IPS DF 6.9 (cell line): ENCODE measurements around the gene POU2F2.

Source experiments
- DNase-seq: peaks from one replicate; pipeline ENCODE4 v3.0.0-alpha.2; 2013; ENCODE audit warnings: low read depth, low spot score
- H3K27ac ChIP-seq: one replicate; pipeline ENCODE4 v1.5.1; 2013; ENCODE audit warnings: low read length, control low read depth
- H3K27me3 ChIP-seq: 2 replicates; pipeline ENCODE4 v1.6.1; 2013; ENCODE audit warnings: mild to moderate bottlenecking, low read length; ENCODE audit not compliant: control insufficient read depth, insufficient read depth
- H3K36me3 ChIP-seq: 2 replicates; pipeline ENCODE4 v1.6.1; 2013; ENCODE audit warnings: low read length; ENCODE audit not compliant: control insufficient read depth, insufficient read depth
- H3K4me1 ChIP-seq: 2 replicates; pipeline ENCODE4 v1.6.1; 2013; ENCODE audit warnings: low read length; ENCODE audit not compliant: control insufficient read depth, insufficient read depth
- H3K4me3 ChIP-seq: 2 replicates; pipeline ENCODE4 v1.5.1; 2013; ENCODE audit warnings: mild to moderate bottlenecking, low read length
- H3K9me3 ChIP-seq: 2 replicates; pipeline ENCODE4 v1.6.1; 2013; ENCODE audit warnings: low read length, inconsistent platforms; ENCODE audit not compliant: control insufficient read depth, insufficient read depth
- WGBS: extraction: QIAGEN DNeasy Blood & Tissue Kit; methylation state at CpG from one replicate; pipeline ENCODE4 v1.1.7; 2013; ENCODE audit warnings: mixed read lengths, missing lambda C conversion rate; ENCODE audit not compliant: insufficient read length, insufficient coverage; 5-methylcytosine and 5-hydroxymethylcytosine counted together

POU2F2 gene

DNA sequence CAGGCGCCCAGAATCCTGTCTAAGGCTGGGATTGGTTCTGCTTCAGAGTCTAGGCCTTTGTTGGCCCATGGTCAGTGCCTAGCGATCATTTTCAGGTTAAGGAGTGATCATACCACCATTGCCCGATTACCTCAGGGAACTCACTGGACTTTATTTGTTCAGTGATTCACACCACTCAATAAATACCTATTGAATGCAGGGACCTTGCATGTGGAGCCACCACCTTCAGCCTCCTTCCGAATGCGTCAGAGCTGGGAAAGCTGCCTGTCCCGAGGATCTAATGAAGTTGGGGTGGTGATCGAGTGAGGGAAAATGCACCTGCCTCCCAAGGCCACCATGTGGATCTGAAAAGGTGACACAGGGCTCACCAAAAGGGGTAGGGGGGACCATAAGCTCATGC lies 40.0 kb upstream of the POU2F2 start:
- DNase-seq: no peak
- Histone ChIP-seq H3K27ac (no peak overlapping the region), H3K9me3 (no peaks in the 10 kb centered on the region), H3K27me3 (peaks cover 16% of the 10 kb centered on the region), H3K4me1 (no peaks in the 10 kb centered on the region), H3K36me3 (no peaks in the 10 kb centered on the region), H3K4me3 (no peak overlapping the region)
- WGBS: no CpG with 5 or more reads among the region's 7 CpGs

DNA sequence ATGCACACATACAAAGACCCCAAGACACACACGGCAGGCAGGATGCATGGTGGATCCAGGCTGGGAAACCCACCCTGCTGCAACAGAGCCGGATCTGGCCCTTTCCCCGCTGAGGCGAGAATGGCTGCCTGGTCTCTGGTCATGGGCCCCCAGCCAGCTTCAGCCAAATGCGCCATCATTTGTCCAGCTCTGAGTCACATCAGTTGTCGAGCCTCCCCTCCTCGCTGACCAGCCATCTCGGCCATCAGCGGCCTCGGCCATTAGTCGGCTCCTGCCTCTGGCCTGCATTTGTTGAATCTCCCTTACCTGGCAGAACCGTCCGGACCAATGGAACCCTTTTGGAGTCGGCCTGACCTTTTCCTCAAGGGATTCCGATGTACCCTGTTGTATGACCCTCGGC lies 38.5 kb upstream of the POU2F2 start:
- H3K9me3 ChIP-seq: no peaks in the 10 kb centered on the region
- no peak overlapping the region for H3K27ac ChIP-seq
- no peak for DNase-seq
- H3K4me1 ChIP-seq: no peaks in the 10 kb centered on the region
- peaks cover 9% of the 10 kb centered on the region for H3K27me3 ChIP-seq
- H3K36me3 ChIP-seq: no peaks in the 10 kb centered on the region
- WGBS: no CpG with 5 or more reads among the region's 16 CpGs
- no peak overlapping the region for H3K4me3 ChIP-seq

DNA sequence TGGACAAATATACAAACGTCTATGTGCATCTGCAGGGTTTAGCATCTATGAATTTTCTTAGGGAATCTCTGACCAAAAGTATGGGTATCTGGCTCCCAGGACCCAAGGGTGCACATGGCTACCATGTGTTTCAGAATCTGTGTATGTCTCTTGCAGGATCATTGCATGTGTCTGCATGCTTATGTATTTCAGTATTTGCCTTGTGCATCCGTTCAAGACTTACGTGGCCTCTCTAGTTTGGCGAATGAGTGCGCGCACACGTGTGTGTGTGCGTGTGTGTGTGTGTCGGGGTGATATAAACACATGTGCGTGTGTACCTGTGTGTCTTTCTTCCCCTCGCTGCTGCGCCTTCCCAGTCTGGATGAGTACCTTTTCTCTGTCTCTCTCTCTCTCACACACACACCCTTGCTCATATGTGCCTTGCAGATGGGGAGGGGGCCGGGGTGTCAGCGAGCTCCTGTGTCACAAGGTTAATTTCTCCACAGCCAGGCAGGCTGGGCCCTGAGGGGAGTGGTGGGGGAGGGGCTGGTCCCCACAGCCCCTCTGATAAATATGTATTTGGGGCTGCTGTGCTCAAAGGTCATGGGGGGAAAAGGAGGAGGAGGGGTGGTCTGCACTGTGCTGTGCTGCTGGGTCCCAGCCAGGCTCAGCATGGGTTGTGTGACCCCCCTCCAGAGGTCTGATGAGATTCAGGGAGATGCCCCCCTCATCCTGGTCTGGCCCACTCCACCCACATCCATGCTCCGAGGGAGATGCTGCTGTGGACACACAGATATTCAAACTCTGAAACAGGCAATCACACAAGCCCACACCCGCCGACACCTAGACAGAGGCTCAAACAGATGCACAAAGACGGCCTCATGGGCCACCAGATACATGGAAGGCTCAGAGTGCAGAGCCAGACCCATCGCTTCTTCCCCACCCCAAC lies 37.5 kb upstream of the POU2F2 start:
- WGBS: no CpG with 5 or more reads among the region's 19 CpGs
- no peak for DNase-seq

GRCh38 chr19:42168206-42168605 lies 36.0 kb upstream of the POU2F2 start:
- no CpG with 5 or more reads among the region's 3 CpGs for WGBS
- no peaks in the 10 kb centered on the region for H3K4me1 ChIP-seq
- H3K27ac ChIP-seq: no peak overlapping the region
- H3K36me3 ChIP-seq: no peaks in the 10 kb centered on the region
- H3K4me3 ChIP-seq: no peak overlapping the region
- DNase-seq: no peak
- no peaks in the 10 kb centered on the region for H3K9me3 ChIP-seq
- no peaks in the 10 kb centered on the region for H3K27me3 ChIP-seq

More for the DNA sequence above, 37.5 kb upstream of the POU2F2 start:
- H3K36me3 ChIP-seq: no peaks in the 10 kb centered on the region
- no peak overlapping the region for H3K4me3 ChIP-seq
- no peak overlapping the region for H3K27ac ChIP-seq
- peaks cover under 1% of the 10 kb centered on the region; the same call in 1 of the 2 replicates for H3K27me3 ChIP-seq
- no peaks in the 10 kb centered on the region for H3K4me1 ChIP-seq
- H3K9me3 ChIP-seq: no peaks in the 10 kb centered on the region

DNA sequence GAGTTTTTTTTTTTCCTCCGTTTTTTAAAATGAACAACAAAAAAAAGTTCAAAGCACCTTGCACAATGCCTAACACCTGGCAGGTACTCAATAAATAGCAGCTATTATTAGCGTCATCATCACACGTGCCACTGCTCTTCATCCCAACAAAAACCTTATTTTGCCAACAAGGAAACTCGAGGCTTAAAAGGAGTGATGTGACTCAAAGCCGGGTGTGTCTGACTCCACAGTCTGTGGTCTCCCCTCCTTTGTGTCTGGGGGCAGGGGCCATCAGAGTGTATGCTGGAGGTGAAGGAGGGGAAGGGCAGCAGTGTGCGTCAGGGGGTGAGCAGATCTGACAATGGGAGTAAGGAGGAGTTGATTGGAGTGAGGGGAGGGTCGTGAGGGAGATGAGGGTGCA lies 34.1 kb upstream of the POU2F2 start:
- H3K27me3 ChIP-seq: no peaks in the 10 kb centered on the region
- no peak for DNase-seq
- no peak overlapping the region for H3K27ac ChIP-seq
- no peaks in the 10 kb centered on the region for H3K36me3 ChIP-seq
- no peaks in the 10 kb centered on the region for H3K9me3 ChIP-seq
- H3K4me1 ChIP-seq: no peaks in the 10 kb centered on the region
- WGBS: 100% methylated on average over 2 of the region's 7 CpGs
- H3K4me3 ChIP-seq: no peak overlapping the region

DNA sequence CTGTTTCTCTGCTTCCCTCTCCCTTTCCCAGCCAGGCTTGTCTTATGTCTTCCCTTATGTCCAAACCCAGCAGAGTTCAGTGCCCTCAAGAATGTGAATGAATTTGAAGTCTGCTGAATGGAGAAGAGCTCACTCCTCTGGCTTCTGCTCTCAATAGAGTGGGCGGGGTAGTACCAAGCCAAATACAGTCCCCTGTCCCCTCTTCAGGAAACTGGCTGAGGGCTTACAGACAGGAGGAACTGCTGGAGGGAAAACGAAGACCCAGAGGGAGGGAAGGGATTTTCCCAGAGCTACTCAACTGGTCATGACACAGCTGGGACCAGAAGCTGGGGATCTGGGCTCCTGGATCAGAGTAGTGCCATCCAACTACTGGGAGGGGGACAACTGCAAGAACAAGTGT lies 32.9 kb upstream of the POU2F2 start:
- Histone ChIP-seq H3K36me3 (no peaks in the 10 kb centered on the region), H3K4me3 (no peak overlapping the region), H3K4me1 (no peaks in the 10 kb centered on the region), H3K27ac (no peak overlapping the region), H3K27me3 (no peaks in the 10 kb centered on the region), H3K9me3 (no peaks in the 10 kb centered on the region)
- DNase-seq: no peak
- no CpG with 5 or more reads among the region's 2 CpGs for WGBS

GRCh38 chr19:42161616-42162263 lies 29.5 kb upstream of the POU2F2 start:
- H3K4me1 ChIP-seq: no peaks in the 10 kb centered on the region
- no peaks in the 10 kb centered on the region for H3K27me3 ChIP-seq
- H3K4me3 ChIP-seq: no peak overlapping the region
- H3K9me3 ChIP-seq: no peaks in the 10 kb centered on the region
- no CpG with 5 or more reads among the region's 21 CpGs for WGBS
- no peak for DNase-seq
- H3K36me3 ChIP-seq: no peaks in the 10 kb centered on the region
- no peak overlapping the region for H3K27ac ChIP-seq

GRCh38 chr19:42159942-42160341 lies 27.7 kb upstream of the POU2F2 start:
- Histone ChIP-seq H3K9me3 (no peaks in the 10 kb centered on the region), H3K36me3 (no peaks in the 10 kb centered on the region), H3K4me3 (no peak overlapping the region), H3K4me1 (no peaks in the 10 kb centered on the region), H3K27me3 (no peaks in the 10 kb centered on the region), H3K27ac (no peak overlapping the region)
- no peak for DNase-seq
- no CpG with 5 or more reads among the region's 7 CpGs for WGBS

- no peaks in the 10 kb centered on the region for H3K36me3 ChIP-seq
- no peak overlapping the region for H3K4me3 ChIP-seq
- no peak for DNase-seq
- no peaks in the 10 kb centered on the region for H3K4me1 ChIP-seq
- no peak overlapping the region for H3K27ac ChIP-seq
- H3K9me3 ChIP-seq: no peaks in the 10 kb centered on the region
- no CpG with 5 or more reads among the region's 2 CpGs for WGBS
- no peaks in the 10 kb centered on the region for H3K27me3 ChIP-seq
These were observed 26.7 kb upstream of the POU2F2 start for GRCh38 chr19:42158926-42159325.

GRCh38 chr19:42156571-42156970 lies 24.3 kb upstream of the POU2F2 start:
- no peaks in the 10 kb centered on the region for H3K27me3 ChIP-seq
- no peaks in the 10 kb centered on the region for H3K36me3 ChIP-seq
- no CpG with 5 or more reads among the region's 8 CpGs for WGBS
- no peak overlapping the region for H3K27ac ChIP-seq
- H3K9me3 ChIP-seq: no peaks in the 10 kb centered on the region
- H3K4me1 ChIP-seq: no peaks in the 10 kb centered on the region; the same call in 1 of the 2 replicates
- no peak for DNase-seq
- no peak overlapping the region for H3K4me3 ChIP-seq
